ENCODE results near the gene UST. TPM values are rescaled to one million over a fixed set of nuclear protein-coding genes. Genes with fewer than 3 reads are reported as not detected.
A peak's percentile ranks its signal among the peaks of the same experiment; 100 is the strongest.

UST gene
- total and polyA plus RNA-seq, 8 donors, result 3.7 to 20.9 (median 8.6) TPM

DNA sequence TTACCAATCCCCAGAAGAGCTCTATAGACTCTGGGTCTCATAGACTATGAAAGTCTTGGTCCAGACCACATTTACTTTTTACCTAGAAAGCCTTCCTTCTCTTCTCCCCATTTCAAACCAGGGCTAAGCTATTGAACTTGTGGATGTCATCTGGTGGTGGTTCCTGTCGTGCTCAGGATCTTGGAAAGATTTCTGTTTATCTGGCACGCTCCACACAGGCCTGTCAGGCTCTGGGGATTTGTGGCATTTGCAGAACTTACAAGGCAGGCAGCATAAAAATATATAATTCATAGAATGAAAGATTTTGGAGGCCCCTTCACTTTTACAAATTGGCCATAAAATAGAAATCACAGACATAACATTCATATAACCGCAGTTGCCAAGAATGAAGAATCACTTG, 188.1 kb downstream of the UST start:
- intact Hi-C loops (cut with DNase I), result no loop called here
- no peaks in the 10 kb centered on the region for H3K36me3 ChIP-seq
- no peak overlapping the region for H3K4me3 ChIP-seq
- no peaks in the 10 kb centered on the region for H3K27me3 ChIP-seq
- TF ChIP-seq, protein P1, sequence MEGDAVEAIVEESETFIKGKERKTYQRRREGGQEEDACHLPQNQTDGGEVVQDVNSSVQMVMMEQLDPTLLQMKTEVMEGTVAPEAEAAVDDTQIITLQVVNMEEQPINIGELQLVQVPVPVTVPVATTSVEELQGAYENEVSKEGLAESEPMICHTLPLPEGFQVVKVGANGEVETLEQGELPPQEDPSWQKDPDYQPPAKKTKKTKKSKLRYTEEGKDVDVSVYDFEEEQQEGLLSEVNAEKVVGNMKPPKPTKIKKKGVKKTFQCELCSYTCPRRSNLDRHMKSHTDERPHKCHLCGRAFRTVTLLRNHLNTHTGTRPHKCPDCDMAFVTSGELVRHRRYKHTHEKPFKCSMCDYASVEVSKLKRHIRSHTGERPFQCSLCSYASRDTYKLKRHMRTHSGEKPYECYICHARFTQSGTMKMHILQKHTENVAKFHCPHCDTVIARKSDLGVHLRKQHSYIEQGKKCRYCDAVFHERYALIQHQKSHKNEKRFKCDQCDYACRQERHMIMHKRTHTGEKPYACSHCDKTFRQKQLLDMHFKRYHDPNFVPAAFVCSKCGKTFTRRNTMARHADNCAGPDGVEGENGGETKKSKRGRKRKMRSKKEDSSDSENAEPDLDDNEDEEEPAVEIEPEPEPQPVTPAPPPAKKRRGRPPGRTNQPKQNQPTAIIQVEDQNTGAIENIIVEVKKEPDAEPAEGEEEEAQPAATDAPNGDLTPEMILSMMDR (IDR thresholded peaks at IDR 0.05), result no peak
- no peaks in the 10 kb centered on the region for H3K9me3 ChIP-seq
- no peaks in the 10 kb centered on the region for H3K4me1 ChIP-seq
- ATAC-seq (peak in 1 of 4 donors; percentile 9), DNase-seq (no peak), FAIRE-seq (no peak)
- 49 to 56% methylated on average over 3 of the region's 3 CpGs for WGBS, 2 donors
- no peak overlapping the region for H3K27ac ChIP-seq

DNA sequence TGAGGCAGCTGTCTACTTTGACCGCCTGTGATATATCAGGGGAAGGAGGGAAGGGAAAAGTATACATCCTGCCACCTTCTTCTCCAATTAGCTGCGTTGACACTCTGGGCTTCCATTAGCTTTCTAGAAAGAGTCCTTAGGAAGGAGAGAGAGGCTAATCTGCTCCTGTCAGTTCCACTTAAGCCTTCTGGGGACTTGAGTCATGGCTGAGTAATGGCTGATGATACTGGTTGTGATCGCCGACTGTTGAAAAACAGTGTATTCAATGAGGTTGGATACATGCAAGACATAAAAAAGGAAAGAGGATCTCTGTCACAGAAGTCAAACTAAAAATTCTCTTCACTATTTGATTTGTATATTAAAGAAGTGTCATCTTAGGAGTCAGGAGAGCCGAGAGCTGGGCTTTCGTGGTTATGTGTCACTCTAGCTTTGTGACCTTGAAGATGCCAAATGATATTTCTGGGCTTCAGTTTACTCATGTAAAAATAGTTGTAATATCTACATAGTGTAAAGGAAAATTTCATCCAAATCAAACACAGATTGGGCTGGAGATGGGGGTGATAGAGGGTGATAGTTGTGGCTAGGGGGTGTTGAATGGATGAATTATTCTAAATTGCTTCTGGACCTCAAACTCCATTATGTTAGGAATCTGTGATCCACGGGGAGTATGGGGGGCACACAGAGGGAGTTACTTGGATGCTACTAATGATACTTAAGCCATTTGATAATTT, 189.0 kb downstream of the UST start:
- Histone ChIP-seq H3K4me3 (no peak overlapping the region), H3K36me3 (no peaks in the 10 kb centered on the region), H3K27ac (no peak overlapping the region), H3K4me1 (no peaks in the 10 kb centered on the region), H3K9me3 (no peaks in the 10 kb centered on the region), H3K27me3 (no peaks in the 10 kb centered on the region)
- intact Hi-C loops (cut with DNase I), result no loop called here
- ATAC-seq (no peak), FAIRE-seq (no peak), DNase-seq (no peak)
- 68 to 77% methylated on average over 7 of the region's 7 CpGs for WGBS, 2 donors
- TF ChIP-seq, protein P1 (IDR thresholded peaks at IDR 0.05), result no peak

DNA sequence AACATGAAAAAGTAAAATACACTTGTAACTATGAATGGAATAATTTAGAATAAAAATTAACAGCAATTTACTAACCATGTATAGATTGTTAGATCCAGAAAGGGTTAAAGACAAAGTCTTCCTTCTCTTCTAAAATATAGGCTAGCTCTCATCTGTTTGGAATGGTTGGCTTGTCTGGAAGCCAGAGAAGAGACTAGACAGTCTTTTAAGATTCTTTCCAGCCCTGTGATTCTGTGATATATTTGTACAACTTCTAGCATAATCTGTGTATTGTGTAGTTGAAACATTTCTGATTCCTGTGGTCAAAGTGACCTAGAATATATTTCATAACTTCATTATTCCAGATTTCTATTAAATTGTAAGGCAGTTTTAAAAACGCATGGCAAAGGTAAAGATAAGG, 196.6 kb downstream of the UST start:
- Histone ChIP-seq H3K4me3 (no peak overlapping the region), H3K27ac (no peak overlapping the region), H3K4me1 (peaks cover 0 to 3% (median 0%) of the 10 kb centered on the region in 3 donors), H3K9me3 (no peaks in the 10 kb centered on the region), H3K36me3 (no peaks in the 10 kb centered on the region), H3K27me3 (no peaks in the 10 kb centered on the region)
- intact Hi-C loops (cut with DNase I), result loop anchor here in 1 of 3 donors (10.0 kb wide), 1 partner anchor 199 kb away; the partner anchor contains the start of gene UST
- TF ChIP-seq, protein P1 (IDR thresholded peaks at IDR 0.05), result no peak
- no peak for DNase-seq
- 30 to 39% methylated on average over 1 of the region's 1 CpG for WGBS, 2 donors
- FAIRE-seq, result peak; percentile 41
- no peak for ATAC-seq

DNA sequence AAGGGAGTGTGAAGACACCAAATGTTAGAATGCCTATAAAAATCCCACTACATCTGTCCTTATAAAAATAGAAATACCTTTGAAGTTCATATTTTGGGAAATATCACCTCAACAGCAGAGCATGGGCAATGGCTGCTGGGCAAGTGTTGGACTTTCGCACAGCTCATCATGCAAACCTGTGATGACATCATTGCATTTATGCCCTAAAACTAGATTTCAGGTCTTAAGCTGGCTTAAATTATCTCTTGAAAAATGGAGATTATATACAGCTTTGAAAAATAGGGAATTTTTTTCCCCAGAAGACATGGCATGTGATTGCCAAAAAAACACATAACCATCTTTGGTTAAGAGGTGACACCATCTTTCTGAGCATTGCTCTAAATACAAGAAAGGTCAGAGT, 197.8 kb downstream of the UST start:
- intact Hi-C loops (cut with DNase I), result loop anchor here in 1 of 3 donors (10.0 kb wide), 1 partner anchor 200 kb away; the partner anchor contains the start of gene UST
- FAIRE-seq, result no peak
- Histone ChIP-seq H3K4me1 (peaks cover 0 to 5% (median 0%) of the 10 kb centered on the region in 3 donors), H3K27me3 (no peaks in the 10 kb centered on the region), H3K9me3 (no peaks in the 10 kb centered on the region), H3K36me3 (no peaks in the 10 kb centered on the region), H3K4me3 (no peak overlapping the region), H3K27ac (no peak overlapping the region)
- WGBS, 2 donors, result 97 to 99% methylated on average over 1 of the region's 1 CpG
- ATAC-seq, result no peak
- TF ChIP-seq, protein P1 (IDR thresholded peaks at IDR 0.05), result no peak
- no peak for DNase-seq
